ENCODE results near the gene IMPA2.

The IMPA2 gene

GRCh38 chr18:12009581-12010140, 28.4 kb downstream of the IMPA2 start:
- DNase-seq = no peak

- DNase-seq = no peak
Observed at GRCh38 chr18:12010187-12010802, 29.0 kb downstream of the IMPA2 start.

DNA sequence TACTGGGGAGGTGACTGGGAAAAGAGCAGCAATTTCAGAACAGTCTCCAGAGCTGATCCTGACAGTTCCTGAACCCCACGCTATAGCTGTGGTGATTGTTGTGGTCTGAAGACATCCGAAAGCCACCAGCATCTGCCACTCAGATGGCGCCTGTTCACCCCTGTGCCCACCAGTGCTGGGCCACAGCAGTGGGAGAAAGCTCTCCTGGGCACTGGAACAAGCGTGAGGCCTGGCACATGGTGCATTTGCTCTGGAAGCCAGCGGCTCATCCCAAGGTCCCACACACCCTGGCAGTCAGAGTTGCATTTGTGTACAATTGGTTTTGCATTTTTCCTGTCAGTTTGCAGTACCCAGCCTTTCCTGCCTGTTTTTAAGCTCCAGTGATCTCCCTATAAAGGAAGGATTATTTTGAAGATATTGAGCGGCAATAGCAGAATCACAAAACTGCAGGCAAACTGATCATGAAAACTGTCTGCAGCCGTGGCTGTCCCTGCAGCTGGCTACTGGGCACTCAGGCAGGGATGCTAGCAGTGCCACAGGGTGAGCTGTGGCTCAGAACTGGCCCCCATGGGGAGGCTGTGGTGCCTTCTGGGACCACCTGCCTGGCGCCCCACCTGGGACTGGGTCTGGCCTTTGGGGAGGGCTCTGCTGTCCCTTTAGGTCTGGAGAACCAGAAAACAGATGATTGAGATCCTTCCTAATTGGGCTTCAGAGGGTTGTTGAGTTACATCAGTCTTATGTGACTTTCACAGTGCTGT, 30.1 kb downstream of the IMPA2 start:
- DNase-seq = no peak

DNA sequence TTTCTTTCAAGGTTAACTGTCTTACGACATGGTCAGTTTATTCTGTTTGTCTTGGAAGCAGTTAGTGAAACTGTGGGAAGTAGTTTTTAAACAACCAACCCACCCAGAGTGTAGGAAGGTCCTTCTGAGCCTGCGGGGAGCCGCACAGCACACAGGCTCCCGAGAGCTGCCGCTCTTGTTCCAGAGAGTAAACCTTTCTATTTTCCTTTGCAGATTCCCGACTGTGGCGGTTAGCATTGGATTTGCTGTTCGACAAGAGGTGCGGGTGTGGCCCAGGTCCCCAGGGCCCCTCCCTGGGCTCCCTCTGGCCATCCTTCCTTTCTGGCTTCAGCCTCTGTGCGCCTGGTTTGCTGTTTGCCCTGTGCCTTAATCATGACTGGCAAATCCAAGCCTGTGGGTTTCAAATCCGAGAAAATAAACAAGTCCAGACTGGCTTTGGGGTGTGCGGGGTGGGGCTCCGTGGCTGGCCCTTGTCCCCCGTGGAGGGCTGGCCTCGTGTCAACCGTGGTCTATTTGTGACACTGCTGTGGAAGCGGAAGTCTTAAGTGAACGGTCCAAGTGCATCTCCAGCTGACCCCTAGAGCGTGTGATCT, 30.7 kb downstream of the IMPA2 start:
- DNase-seq = no peak

- no peak for DNase-seq
Observed at GRCh38 chr18:12012697-12013096, 31.4 kb downstream of the IMPA2 start.

GRCh38 chr18:12013186-12013916, 32.0 kb downstream of the IMPA2 start:
- no peak for DNase-seq

DNA sequence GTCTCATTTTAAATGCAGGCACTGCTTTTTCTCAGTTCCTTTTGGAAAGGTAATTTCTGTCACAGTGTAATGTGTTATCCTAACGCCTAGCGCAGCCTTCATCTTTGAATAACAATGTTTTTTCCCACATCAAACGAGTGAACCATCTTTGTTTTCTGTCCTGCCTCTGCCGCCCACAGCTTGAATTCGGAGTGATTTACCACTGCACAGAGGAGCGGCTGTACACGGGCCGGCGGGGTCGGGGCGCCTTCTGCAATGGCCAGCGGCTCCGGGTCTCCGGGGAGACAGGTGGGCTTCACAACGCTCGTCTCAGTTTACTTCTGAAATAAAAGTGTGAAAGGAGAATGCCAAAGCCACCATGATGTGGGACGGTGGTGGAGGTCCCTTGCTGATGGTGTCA, 32.8 kb downstream of the IMPA2 start:
- DNase-seq = no peak

DNA sequence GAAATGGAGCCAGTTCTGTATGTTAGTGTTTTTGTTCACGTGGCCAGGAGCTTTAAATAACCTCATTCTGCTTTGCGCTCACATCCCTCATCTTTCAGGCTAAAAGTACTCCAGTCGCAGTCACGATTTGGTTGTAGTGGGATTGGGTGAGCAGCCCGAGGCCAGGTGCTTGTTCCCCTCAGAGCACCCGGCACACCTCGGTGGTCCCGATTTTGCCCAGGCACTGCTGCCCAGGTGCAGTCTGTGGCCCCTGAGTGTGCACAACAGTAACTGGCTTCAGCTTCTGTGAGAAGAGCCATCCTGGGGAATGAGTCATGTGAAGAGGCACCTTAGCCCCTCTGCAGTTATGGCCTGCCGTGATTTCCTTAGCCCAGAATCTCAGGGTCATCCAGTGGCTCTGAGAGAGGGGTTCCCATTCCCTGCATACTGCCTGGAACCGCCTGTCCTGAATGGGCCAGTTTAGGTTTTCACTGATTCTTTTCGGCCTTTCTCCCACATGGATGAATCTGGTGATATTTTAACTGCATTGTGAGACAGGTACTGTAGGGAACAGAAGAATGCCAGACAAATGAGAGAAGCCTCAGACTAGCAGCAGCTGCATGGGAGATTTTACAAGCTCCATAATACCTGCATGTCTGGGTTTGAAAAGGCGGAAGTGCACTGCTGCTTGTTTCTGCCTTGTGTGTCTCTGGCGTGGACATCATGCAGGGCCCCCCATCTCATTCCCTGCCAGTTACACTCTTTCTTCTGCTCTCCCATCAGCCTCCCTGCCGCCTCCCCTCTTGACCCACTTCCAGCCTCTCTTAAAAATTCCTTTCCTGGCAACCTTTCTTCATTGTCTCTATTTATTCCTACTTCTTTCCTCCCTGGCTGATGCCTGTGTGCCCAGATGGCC, 33.5 kb downstream of the IMPA2 start:
- DNase-seq = no peak

GRCh38 chr18:12015416-12016062, 34.2 kb downstream of the IMPA2 start:
- DNase-seq = no peak

DNA sequence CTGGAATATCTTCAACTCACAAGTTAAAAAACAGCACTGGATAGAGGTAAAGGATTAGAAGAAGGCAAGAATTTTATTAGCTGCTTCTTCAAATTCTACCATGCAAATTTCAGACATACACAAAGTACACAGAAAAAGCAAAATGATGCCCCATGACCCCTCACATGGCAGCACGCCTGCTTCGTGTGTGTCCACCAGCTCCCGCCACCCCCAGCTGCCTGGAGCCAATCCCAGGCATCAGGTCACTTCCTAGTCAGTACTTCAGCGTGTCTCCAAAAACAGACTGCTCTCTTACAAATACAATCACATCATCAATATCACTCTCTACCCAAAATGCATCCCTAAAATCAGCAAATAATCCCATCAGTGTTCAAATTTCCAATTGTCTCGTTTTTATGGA, 35.8 kb downstream of the IMPA2 start:
- DNase-seq = no peak

DNA sequence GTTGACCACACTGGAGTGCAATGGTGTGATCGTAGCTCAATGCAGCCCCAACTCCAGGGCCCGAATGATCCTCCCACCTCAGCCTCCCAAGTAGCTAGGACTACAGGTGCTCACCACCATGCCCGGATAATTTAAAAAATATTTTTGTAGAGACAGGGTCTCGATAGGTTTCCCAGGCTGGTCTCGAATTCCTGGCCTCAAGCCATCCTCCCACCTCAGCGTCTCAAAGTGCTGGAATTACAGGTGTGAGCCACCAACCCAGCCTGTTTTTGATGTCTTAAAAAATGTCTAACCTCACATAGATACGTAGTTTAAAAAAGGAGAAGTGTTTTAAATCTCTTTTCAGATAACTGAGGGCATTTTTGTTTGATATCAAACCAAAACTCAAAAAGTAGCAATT, 37.6 kb downstream of the IMPA2 start:
- no peak for DNase-seq

- no peak for DNase-seq
Observed at GRCh38 chr18:12021077-12021476, 39.8 kb downstream of the IMPA2 start.

- no peak for DNase-seq
Observed at GRCh38 chr18:12021596-12021995, 40.3 kb downstream of the IMPA2 start.

DNA sequence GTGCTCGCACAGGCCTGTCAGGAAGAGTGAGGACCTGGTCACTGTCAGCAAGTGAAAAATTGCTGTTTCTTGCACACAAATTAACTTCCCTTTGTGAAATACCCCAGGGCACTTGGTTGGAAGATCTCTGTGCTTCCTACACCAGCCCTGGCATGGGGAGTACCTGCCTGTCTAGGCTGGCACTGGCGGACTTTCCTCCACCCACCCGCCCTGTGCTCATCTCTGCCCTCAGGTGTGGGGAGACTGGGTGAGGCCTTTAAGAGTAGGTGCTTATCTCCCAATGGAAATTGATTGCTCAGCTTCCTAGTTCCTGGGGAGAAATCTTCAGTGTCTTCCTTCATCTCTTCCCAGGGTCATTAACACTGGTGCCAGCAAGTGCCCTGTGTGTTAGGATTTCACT, 42.1 kb downstream of the IMPA2 start:
- DNase-seq = no peak

- no peak for DNase-seq
Observed at GRCh38 chr18:12026562-12026961, 45.3 kb downstream of the IMPA2 start.

DNA sequence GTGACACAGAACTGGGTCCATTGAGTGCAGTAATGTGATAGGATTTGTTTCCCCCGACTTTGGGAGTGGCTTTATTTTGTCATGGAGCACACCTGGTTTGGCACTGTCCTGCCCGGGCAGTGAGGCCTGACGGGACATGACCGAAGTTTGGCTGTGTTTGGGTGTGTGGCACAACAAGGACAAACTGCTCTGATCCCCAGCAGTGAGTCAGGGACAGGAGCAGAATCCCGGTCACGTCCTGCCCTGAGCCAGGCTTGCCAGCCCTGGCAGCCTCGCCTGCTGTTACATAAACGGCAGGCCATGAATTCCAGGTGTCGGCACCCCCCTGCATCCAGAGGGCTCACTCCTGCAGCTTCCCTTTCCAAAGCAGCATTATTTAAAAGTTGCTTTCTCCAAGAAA, 45.7 kb downstream of the IMPA2 start:
- DNase-seq = no peak

- no peak for DNase-seq
Observed at GRCh38 chr18:12027480-12027879, 46.2 kb downstream of the IMPA2 start.

DNA sequence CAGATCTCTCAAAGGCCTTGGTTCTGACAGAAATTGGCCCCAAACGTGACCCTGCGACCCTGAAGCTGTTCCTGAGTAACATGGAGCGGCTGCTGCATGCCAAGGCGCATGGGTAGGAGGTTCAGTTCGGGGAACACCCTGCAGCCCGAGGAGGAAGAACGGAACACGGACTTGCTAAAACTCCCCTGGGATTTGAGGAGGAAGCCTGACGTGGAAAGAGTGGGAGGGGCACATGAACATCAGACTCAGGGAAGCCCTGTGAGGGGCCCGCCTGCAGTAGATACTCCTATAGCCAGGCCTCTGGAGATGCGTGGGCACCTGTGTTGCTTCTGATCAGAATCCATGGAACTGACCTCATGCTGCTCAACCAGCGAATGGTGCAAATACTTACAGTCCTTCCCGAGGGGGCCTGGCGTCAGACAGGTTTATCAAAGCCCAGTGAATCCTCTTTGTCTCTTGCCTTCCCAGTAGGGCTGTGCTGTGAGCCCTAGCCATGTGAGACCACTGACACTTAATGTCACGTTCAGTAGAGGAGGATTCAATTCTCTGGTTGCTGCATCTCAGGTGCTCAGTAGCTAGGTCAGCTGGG, 46.8 kb downstream of the IMPA2 start:
- no peak for DNase-seq

DNA sequence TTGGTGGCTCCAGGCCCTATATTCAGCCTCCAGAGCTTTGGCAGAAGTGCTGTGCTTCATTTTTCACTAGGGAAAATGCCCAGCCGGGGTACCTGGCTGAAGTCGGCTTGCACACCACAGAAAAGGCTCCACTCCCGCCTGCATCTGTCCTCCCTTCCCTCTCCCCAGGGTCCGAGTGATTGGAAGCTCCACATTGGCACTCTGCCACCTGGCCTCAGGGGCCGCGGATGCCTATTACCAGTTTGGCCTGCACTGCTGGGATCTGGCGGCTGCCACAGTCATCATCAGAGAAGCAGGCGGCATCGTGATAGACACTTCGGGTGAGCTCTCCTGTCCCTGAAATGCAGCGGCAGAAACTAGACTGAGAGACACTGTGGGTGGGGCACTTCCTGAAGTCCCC, 47.4 kb downstream of the IMPA2 start:
- no peak for DNase-seq

DNA sequence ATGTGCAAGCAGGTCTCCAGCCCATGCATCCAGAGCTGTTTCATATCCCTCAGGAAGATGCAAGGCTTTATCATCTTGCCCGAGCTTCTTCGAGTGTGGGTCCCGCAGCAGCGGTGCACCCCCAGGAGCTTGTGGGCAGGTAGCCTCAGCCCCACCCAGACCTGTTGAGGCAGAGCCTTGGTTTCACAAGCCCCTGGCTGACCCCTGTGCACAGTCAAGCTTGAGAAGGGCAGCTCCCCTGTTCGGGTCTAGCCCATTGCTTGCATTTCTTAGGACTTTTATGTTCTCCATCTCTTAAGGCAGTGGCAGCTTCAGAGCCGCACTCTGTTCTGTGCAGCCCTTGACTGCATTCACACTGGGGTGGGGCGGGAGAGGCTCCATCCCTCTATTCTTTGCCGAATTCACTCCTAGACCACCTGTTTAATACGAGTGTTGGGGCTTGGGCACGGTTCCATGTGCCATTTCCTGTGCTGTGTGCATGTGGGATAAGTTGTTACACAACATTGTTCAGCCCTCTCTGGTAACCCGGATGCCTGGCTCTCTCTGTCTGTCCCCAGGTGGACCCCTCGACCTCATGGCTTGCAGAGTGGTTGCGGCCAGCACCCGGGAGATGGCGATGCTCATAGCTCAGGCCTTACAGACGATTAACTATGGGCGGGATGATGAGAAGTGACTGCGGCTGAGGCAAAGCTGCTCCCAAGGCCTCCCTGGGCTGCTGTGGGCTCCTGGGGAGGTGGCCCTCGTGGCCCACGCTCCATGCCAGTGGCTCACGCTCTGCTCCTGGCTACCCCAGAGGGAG, 48.7 kb downstream of the IMPA2 start:
- DNase-seq = no peak

- no peak for DNase-seq
Observed at GRCh38 chr18:12030670-12031069, 49.4 kb downstream of the IMPA2 start.
